SK-N-SH (cell line): ENCODE data around the gene LAPTM5.

Experiments
- CTCF ChIP-seq: fragments of 200-600 bp; sonication (generic); IDR thresholded peaks from 2 replicates; pipeline ENCODE4 v1.6.1; 2017; ENCODE audit warnings: antibody characterized with exemption, mild to moderate bottlenecking, moderate library complexity
- EZH2phosphoT487 ChIP-seq: fragments of 200-600 bp; sonication (generic); IDR thresholded peaks from 2 replicates; pipeline ENCODE4 v1.6.1; 2017; ENCODE audit warnings: low read depth, mixed run types, mild to moderate bottlenecking, antibody characterized with exemption, moderate library complexity, borderline replicate concordance
- FOXJ3 ChIP-seq: sonication (generic); formaldehyde crosslinking; IDR thresholded peaks from 2 replicates; pipeline ENCODE4 v1.5.1; 2020; ENCODE audit warnings: mild to moderate bottlenecking, missing genetic modification reagents
- GABPA ChIP-seq: IDR thresholded peaks from 2 replicates; pipeline ENCODE4 v1.4.0; 2012; ENCODE audit warnings: low read depth, mild to moderate bottlenecking
- JUND ChIP-seq: IDR thresholded peaks from 2 replicates; pipeline ENCODE4 v1.4.0; 2012
- MAX ChIP-seq: IDR thresholded peaks from 2 replicates; pipeline ENCODE4 v1.4.0; 2012; ENCODE audit warnings: low read depth
- POLR2AphosphoS5 ChIP-seq: IDR thresholded peaks from 2 replicates; pipeline ENCODE4 v1.6.1; 2012; ENCODE audit warnings: low read depth, low read length
- RAD21 ChIP-seq: IDR thresholded peaks from 2 replicates; pipeline ENCODE4 v1.6.1; 2012; ENCODE audit warnings: mild to moderate bottlenecking, low read length
- RCOR1 ChIP-seq: fragments of 150-350 bp; IDR thresholded peaks from 2 replicates; pipeline ENCODE4 v1.6.1; 2017; ENCODE audit warnings: antibody characterized with exemption, low read length
- RFX5 ChIP-seq: IDR thresholded peaks from 2 replicates; pipeline ENCODE4 v1.6.1; 2012; ENCODE audit warnings: mild to moderate bottlenecking, improper control_type of control experiment, low read length
- SMC3 ChIP-seq: IDR thresholded peaks from 2 replicates; pipeline ENCODE4 v1.6.1; 2012; ENCODE audit warnings: low read depth, low read length, improper control_type of control experiment
- TCF12 ChIP-seq: IDR thresholded peaks from 2 replicates; pipeline ENCODE4 v1.4.0; 2012
- USF2 ChIP-seq: fragments of 150-350 bp; IDR thresholded peaks from 2 replicates; pipeline ENCODE4 v1.6.1; 2017; ENCODE audit warnings: antibody characterized with exemption, low read length, low read depth, borderline replicate concordance
- YY1 ChIP-seq: IDR thresholded peaks from 2 replicates; pipeline ENCODE4 v1.4.0; 2012; ENCODE audit warnings: low read depth, mild to moderate bottlenecking

GRCh38 chr1:30782361-30783255, 25.0 kb upstream of the LAPTM5 start:
- TF ChIP-seq CTCF (peak; percentile 63), RAD21 (peak; percentile 85), FOXJ3 (CRISPR knock-in tag) (no peak), JUND (no peak), POLR2AphosphoS5 (no peak), RCOR1 (no peak), TCF12 (no peak), EZH2phosphoT487 (no peak), SMC3 (peak; percentile 89), RFX5 (no peak), USF2 (no peak), YY1 (no peak), GABPA (no peak), MAX (no peak)
